Measurements from ENCODE around the gene CYP2A6.
A peak's percentile ranks its signal among the peaks of the same experiment; 100 is the strongest.

Gene CYP2A6

DNA sequence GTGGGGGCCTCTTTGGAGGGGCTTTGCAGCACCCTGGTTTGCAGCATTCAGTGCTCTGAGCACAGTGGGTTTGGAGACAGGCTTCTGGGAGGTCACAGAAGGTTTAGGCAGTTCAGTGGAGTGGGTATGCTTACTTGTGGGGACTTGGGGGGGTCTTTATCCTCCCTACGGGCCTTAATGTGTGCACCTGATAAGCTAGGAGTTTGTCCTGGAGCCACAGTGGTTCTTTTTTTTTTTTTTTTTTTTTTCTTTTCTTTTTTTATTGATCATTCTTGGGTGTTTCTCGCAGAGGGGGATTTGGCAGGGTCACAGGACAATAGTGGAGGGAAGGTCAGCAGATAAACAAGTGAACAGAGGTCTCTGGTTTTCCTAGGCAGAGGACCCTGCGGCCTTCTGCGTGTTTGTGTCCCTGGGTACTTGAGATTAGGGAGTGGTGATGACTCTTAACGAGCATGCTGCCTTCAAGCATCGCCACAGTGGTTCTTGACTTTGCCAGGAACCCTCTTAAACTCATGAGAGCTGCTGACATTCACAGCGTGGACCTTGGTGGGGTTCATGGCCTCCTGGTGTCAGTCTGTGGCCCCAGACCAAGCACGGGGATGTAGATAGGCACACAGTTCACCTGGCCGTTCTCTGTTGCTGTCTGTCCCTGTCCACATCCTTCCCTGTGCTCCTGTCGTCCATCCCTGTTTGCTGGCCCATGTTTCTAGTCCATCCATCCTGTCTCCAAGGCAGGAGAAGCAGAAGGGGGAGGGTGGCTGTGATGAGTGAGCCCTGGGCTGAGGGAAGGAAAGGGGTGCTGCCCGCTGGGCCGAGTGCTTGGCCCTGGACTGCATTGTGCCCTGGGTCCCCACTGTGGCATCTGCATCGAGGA is 48.6 kb downstream of the CYP2A6 start:
- DNase-seq, result no peak

GRCh38 chr19:40800997-40801377 is 49.3 kb downstream of the CYP2A6 start:
- DNase-seq, result no peak

GRCh38 chr19:40800339-40800996 is 49.8 kb downstream of the CYP2A6 start:
- no peak for DNase-seq

GRCh38 chr19:40799558-40800338 is 50.5 kb downstream of the CYP2A6 start:
- no peak for DNase-seq

DNA sequence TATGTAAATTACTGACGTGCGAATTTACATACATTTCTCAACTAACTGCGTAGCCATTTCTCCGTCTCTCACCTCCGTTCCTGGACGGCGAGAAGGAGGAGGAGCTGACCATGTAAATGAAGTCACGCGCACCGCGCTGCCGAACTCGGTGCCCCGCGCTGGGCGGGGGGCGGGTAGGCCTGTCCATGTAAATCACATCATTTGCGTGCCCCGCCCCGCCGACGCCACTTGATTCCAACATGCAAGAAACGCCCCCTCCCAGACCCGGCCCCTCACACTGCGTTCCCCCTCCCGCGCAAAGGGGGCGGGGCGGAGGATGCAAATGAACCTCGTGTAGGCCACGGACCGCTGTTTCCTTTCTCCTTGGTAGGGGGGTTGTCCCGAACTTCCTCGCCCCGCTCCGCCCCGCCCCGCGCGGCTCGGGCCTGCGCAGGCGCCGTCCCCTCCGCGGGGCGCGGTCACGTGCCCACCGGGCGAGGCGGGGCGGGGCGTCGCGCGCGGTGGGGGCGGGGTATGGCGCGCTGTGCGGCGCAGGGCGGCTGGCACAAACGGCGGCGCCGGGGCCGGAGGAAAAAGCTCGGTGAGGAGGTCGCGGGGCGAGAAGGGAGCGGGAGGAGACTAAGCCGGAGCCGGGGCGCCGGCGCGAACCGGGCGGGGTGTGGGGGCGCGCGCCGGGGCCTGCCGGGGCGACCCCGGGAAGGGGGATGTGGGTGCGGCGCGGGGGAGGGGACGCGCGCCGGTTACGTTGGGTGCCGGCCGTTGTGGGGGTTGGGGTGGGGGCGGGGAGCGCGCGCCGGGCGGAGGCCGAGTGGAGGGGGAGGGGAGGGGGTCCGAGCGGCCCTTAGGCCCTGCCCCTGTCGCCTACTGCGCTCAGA is 51.3 kb downstream of the CYP2A6 start, which contains the start of gene EGLN2:
Gene EGLN2, plus strand, starts transcription at position 509 of the 875 bp plus-strand sequence. CDS start 1,382 bp downstream, outside the sequence.
- peak; percentile 99 for DNase-seq

DNA sequence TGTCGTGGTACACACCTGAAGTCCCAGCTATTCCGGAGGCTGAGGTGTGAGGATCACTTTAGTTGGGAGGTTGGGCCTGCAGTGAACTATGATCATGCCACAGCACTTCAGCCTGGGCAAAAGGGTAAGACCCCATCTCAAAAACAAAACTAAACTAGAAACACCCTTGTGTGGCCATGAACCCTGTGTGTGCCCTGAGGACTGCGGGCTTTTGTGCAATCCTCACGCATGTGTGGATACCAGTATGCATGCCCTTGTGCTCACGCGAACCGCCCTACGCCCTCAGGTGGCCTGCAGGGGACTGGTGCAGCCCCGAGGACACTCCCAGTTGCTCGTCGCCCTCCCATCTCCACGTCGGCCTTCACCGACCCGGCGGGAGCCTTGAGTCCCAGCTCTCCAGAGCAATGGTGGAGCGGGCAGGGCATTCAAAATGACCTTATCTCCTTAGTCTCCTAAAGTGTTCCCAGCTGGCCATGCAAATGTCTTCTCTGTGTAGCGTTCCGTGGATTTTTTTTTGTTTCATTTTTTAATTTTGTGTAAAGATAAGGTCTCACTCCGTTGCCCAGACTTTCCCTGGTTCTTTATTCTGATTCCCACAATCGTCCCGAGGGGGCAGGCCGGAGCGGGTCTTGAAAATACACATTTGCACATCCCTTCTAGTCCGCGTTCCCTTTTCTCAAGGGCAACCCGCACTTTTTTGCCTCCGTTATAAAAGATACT is 52.1 kb downstream of the CYP2A6 start:
- no peak for DNase-seq

DNA sequence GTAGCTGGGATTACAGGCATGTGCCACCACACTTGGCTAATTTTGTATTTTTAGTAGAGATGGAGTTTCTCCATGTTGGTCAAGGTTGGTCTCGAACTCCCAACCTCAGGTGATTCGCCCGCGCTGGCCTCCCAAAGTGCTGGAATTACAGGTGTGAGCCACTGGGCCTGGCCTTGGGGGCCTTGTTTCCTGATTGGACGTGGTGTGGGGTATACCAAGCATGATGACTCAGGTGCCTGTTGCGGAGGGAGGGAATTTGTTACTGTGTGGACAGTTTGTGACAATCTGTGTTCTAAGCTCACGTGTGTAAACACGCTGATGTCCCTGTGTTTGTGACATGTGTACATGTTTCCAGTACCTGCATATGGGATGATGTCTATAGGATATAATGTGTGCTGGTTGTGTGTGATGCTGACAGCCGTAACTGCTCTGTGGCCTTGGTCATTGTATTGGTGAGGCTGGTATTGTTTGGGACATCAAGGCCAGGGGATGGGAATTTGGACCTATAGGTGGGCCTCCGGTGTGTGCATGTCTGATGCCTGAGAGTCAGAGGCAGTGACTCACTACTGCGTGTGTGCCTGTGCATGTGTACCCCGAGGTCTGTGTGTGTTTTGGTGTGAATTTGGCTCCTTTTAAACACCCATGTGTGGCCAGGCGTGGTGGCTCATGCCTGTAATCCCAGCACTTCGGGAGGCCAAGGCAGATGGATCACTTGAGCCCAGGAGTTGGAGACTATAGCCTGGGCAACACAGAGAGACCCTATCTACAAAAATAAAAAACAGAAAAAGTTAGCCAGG is 52.9 kb downstream of the CYP2A6 start:
- DNase-seq, result no peak

All from NCI-H446 treated with DMSO at 0.1 percent for 48 hours (cell line).